Measurements from ENCODE around the gene EFR3B.

The EFR3B gene

DNA sequence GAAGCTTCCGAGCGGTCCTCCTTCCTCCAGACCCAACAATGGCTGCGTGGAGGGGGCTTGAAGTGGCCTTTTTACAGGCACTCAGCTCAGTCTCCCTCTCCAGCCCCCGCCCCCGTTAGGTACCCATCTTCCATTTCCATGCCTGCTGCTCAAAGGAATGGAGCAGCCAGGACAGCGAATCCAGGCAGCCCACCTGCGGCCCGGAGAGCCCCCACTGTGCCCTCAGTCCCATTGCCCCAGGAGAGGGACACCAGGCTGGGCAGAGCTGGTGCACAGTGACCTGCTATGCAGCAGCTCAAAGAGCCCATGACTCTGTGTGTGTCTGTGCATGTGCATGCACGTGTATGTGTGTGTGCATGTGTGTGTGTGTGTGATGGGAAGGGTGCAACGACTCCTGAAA, 137.1 kb downstream of the EFR3B start:
- FAIRE-seq (no peak), DNase-seq (ENCODE audit: low spot score) (no peak)

DNA sequence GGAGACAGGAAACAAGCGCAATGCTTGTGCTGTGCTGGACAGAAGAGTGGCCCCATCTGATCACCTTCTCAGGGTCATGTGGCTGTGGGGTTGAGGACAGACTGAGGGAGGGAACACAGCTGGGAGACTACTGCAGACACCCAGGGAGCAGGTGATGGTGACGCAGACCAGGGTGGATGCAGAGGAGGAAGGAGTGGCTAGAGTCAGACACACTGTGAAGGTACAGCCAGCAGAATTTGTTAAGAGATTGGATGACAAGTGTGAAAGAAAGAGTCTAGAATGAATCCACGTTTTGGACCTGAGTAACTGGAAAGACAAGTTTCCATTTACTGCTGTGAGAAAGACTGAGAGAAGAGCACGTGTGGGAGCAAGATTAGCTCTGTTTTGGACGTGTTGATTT, 142.4 kb downstream of the EFR3B start:
- DNase-seq (ENCODE audit: low spot score), result no peak
- no peak for FAIRE-seq

DNA sequence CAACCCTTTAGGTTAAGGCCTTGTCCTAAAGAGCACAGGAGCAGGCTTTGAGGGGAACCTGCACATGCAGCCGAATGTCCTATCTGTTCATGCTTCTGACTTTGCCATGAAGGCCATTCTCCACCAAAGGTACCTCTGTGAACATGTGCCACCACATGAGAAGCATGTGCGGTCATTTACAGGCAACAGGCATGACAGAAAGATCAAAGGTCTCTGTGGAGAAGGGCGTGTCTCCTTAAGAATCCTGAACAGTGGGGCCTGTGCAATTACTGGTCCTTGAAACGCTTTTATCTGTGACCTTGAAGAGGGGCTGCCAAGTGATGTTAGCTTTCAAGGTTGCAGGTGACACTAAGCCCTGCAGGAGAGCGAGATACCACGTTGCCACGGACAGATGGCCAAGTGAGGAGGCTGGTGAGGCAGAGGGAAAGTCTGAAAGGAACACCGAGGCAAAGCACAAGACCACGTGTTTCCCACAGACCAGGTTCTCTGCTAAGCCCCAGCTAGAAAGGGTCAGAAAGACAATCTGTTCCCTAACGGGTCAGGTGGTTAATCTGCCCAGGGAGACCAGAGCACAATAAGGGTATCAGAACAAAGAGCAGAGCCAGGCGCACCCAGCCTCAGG, 146.0 kb downstream of the EFR3B start:
- no peak for DNase-seq (ENCODE audit: low spot score)
- no peak for FAIRE-seq

GRCh38 chr2:25188405-25188804, 146.5 kb downstream of the EFR3B start:
- FAIRE-seq, result no peak

DNA sequence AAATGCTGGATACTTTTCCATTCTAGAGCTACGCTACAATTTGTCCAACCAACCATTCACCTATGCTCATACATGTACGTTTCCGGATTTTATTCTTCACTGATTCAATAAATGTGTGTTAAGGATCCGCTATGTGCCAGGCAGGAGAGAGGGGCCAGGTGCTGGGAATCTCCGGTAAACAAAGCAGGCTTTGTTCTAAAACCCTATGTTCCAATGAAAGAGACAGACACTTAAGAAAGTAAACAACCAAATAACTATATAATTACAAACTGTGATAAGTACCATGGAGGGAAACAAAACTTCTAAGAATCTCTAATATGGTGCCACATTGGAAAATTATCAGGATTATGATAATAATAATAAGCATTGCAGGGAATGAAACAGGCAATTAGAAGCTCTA, 148.7 kb downstream of the EFR3B start:
- DNase-seq (ENCODE audit: low spot score), result no peak
- no peak for FAIRE-seq

More at GRCh38 chr2:25188405-25188804, 146.5 kb downstream of the EFR3B start:
- no peak for DNase-seq (ENCODE audit: low spot score)

- no peak for FAIRE-seq
- DNase-seq (ENCODE audit: low spot score), result no peak
Observed at GRCh38 chr2:25194576-25195122, 152.8 kb downstream of the EFR3B start.

DNA sequence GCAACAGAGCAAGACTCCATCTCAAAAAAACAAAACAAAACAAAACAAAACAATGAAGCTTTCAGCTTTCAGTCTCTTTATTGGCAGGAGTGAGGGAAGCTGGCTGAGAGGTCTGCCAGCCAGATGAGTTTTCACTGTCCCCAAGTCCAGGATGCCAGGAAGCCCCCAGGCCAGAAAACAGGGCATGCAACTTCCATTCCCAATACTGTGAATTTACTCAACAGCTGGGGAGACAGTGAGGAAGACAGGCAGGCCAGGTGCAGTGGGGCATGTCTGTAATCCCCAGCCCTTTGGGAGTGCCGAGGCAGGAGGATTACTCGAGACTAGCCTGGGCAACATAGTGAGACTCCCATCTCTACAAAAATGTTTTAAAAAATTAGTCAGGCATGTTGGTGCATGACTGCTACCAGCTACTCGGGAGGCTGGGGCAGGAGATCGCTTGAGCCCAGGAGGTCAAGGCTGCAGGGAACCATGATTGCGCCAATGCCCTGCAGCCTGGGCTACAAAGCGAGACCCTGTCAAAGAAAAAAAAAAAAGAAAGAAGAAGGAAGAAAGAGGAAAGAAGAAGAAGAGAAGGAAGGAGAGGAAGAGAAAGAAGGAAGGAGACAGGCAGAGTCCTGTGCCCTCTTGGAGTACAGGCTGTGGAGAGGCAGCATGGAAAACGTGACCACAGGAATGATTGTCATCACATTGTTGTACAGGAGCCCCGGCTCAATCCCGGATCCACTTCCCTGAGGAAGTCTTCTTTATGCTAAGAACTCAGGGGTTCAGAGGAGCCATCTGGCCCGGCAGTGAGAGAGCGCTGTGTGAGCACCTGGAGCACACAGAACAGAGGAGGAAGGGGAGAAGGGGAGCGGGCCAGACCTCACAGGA, 155.7 kb downstream of the EFR3B start:
- FAIRE-seq (no peak), DNase-seq (ENCODE audit: low spot score) (no peak)

- FAIRE-seq, result no peak
- DNase-seq (ENCODE audit: low spot score), result no peak
Observed at GRCh38 chr2:25198209-25198525, 156.3 kb downstream of the EFR3B start.

DNA sequence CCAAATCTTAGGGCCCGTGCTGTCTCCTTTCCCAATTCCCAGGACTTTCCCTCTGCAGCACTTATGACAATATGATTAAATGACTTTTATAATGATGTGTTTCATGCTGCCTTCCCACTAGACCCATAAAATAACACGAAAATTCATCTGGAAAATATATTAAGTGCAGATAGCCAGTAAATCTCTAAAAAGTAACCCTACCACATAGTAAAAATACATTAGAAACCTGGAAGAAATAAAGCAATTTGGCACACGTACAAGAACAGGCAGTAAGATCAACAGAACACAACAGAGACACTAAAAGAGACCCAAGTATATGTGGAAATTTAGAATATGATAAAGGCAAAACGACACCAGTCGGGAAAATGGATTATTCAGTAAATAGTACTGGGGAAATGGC, 156.7 kb downstream of the EFR3B start:
- FAIRE-seq (no peak), DNase-seq (ENCODE audit: low spot score) (no peak)

GRCh38 chr2:25201265-25201664, 159.4 kb downstream of the EFR3B start:
- DNase-seq (ENCODE audit: low spot score), result no peak
- no peak for FAIRE-seq

- FAIRE-seq (no peak), DNase-seq (ENCODE audit: low spot score) (no peak)
Observed at GRCh38 chr2:25201794-25202193, 159.9 kb downstream of the EFR3B start.

GRCh38 chr2:25202275-25202674, 160.4 kb downstream of the EFR3B start:
- DNase-seq (ENCODE audit: low spot score) (no peak), FAIRE-seq (no peak)

GRCh38 chr2:25204190-25204838, 162.4 kb downstream of the EFR3B start:
- no peak for FAIRE-seq
- no peak for DNase-seq (ENCODE audit: low spot score)

DNA sequence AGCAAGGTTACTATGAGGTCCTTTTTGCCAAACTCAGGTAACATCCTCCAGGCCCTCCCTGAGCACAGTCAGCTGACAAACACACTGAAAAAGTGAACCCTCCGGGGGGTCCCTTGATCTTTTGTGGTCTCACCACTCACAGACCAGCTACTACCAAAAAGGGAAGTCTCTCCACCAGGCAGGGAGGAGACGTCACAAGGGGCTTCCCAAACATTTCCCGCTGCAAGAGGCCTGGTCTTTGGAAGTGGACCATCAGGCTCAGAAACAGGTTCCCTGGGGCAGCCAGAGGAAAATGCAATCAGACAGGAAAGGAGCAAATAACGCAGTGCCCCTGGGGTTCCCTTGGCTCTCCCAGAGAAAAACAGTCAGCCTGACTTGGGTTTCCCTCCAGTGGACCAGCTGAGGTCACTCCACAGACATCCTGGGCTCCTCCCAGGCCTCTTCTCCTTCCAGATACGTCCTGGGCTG, 165.2 kb downstream of the EFR3B start:
- FAIRE-seq, result no peak

More for the DNA sequence above, 165.2 kb downstream of the EFR3B start:
- no peak for DNase-seq (ENCODE audit: low spot score)

Measured in RCC 7860 (cell line).